NOMO-1 treated with dmso at 0.1 percent for 144 hours (cell line): Measurements from ENCODE around the gene IL9R.
"Not testable (repeated sequence)": the region's sequence is repeated elsewhere in the genome, so short reads cannot be mapped to it uniquely, and the experiment has no call there.

Source experiments
- DNase-seq: peaks from one replicate; lab custom pipeline; 2025; ENCODE audit not compliant: unreplicated experiment; lab: John Stamatoyannopoulos, UW

The IL9R gene

DNA sequence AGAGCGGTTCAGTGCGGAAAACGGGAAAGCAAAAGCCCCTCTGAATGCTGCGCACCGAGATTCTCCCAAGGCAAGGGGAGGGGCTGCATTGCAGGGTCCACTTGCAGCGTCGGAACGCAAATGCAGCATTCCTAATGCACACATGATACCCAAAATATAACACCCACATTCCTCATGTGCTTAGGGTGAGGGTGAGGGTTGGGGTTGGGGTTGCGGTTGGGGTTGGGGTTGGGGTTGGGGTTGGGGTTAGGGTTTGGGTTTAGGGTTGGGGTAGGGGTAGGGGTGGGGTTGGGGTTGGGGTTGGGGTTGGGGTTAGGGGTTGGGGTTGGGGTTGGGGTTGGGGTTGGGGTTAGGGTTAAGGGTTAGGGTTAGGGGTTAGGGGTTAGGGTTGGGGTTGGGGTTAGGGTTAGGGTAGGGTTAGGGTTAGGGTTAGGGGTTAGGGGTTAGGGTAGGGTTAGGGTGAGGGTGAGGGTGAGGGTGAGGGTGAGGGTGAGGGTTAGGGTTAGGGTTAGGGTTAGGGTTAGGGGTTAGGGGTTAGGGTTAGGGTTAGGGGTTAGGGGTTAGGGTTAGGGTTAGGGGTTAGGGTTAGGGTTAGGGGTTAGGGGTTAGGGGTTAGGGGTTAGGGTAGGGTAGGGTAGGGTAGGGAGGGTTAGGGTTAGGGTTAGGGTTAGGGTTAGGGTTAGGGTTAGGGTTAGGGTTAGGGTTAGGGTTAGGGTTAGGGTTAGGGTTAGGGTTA is 32.4 kb downstream of the IL9R start:
- not testable (repeated sequence) for DNase-seq

DNA sequence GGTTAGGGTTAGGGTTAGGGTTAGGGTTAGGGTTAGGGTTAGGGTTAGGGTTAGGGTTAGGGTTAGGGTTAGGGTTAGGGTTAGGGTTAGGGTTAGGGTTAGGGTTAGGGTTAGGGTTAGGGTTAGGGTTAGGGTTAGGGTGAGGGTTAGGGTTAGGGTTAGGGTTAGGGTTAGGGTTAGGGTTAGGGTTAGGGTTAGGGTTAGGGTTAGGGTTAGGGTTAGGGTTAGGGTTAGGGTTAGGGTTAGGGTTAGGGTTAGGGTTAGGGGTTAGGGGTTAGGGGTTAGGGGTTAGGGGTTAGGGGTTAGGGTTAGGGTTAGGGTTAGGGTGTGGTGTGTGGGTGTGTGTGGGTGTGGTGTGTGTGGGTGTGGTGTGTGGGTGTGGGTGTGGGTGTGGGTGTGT is 33.0 kb downstream of the IL9R start:
- not testable (repeated sequence) for DNase-seq
